ENCODE measurements around the gene ERICH6.

Gene ERICH6

GRCh38 chr3:150666167-150666566, 37.6 kb downstream of the ERICH6 start (continued):
- TF ChIP-seq EGR2 (tag by site-specific recombination; IDR thresholded peaks at IDR 0.05; ENCODE audit: low read depth) (no peak), YY2 (tag by site-specific recombination; IDR thresholded peaks at IDR 0.05) (no peak), ZNF19 (tag by site-specific recombination; IDR thresholded peaks at IDR 0.05; ENCODE audit: low read depth) (no peak), ZBTB26 (tag by site-specific recombination; optimal IDR thresholded peaks at IDR 0.05) (no peak), ZNF558 (tag by site-specific recombination; IDR thresholded peaks at IDR 0.05) (no peak)

- POLR2A ChIA-PET, result no interaction called here
- Histone ChIP-seq H3K9me3 (ENCODE audit: control insufficient read depth, insufficient read depth, low read depth, low read length) (no peaks in the 10 kb centered on the region), H3K4me1 (ENCODE audit: control insufficient read depth, insufficient read depth, low read length) (no peaks in the 10 kb centered on the region), H3K36me3 (ENCODE audit: control insufficient read depth in 2 of 2, insufficient read depth in 1 of 2, low read length in 2 of 2) (no peaks in the 10 kb centered on the region), H3K27ac (ENCODE audit: extremely low read depth, low read depth, low read length) (no peak overlapping the region), H3K4me3 (ENCODE audit: low read depth, low read length) (no peak overlapping the region)
- CTCF ChIA-PET, result no interaction called here
- TF ChIP-seq PATZ1 (tag by site-specific recombination; IDR thresholded peaks at IDR 0.05) (no peak), ZNF660 (tag by site-specific recombination; IDR thresholded peaks at IDR 0.05) (no peak)
Observed at GRCh38 chr3:150663461-150663860, 40.3 kb downstream of the ERICH6 start.

- ChIA-PET CTCF (no interaction called here), POLR2A (no interaction called here)
- Histone ChIP-seq H3K9me3 (ENCODE audit: control insufficient read depth, insufficient read depth, low read depth, low read length) (no peaks in the 10 kb centered on the region), H3K36me3 (ENCODE audit: control insufficient read depth in 2 of 2, insufficient read depth in 1 of 2, low read length in 2 of 2) (no peaks in the 10 kb centered on the region), H3K4me3 (ENCODE audit: low read depth, low read length) (no peak overlapping the region), H3K27ac (ENCODE audit: extremely low read depth, low read depth, low read length) (no peak overlapping the region), H3K4me1 (ENCODE audit: control insufficient read depth, insufficient read depth, low read length) (no peaks in the 10 kb centered on the region)
- TF ChIP-seq BCL6B (tag by site-specific recombination; IDR thresholded peaks at IDR 0.05), result no peak
- no peak for TF ChIP-seq OVOL3 (tag by site-specific recombination; IDR thresholded peaks at IDR 0.05)
- no peak for TF ChIP-seq TSHZ1 (tag by site-specific recombination; IDR thresholded peaks at IDR 0.05; ENCODE audit: borderline replicate concordance)
- no peak for TF ChIP-seq ZNF623 (tag by site-specific recombination; IDR thresholded peaks at IDR 0.05)
- TF ChIP-seq ZNF670 (tag by site-specific recombination; IDR thresholded peaks at IDR 0.05; ENCODE audit: low read depth), result no peak
- TF ChIP-seq ZNF341 (tag by site-specific recombination; IDR thresholded peaks at IDR 0.05; ENCODE audit: low read depth), result no peak
- no peak for TF ChIP-seq ZNF398 (tag by site-specific recombination; IDR thresholded peaks at IDR 0.05)
- TF ChIP-seq ZNF23 (tag by site-specific recombination; IDR thresholded peaks at IDR 0.05; ENCODE audit: borderline replicate concordance), result no peak
- TF ChIP-seq ZBTB17 (tag by site-specific recombination; IDR thresholded peaks at IDR 0.05), result no peak
- no peak for TF ChIP-seq ZNF660 (tag by site-specific recombination; IDR thresholded peaks at IDR 0.05)
- no peak for TF ChIP-seq MEIS1 (CRISPR knock-in tag; IDR thresholded peaks at IDR 0.05; ENCODE audit: borderline replicate concordance)
- TF ChIP-seq ZNF37A (tag by site-specific recombination; IDR thresholded peaks at IDR 0.05), result no peak
- no peak for TF ChIP-seq ZSCAN16 (tag by site-specific recombination; IDR thresholded peaks at IDR 0.05)
- TF ChIP-seq ZNF248 (tag by site-specific recombination; IDR thresholded peaks at IDR 0.05), result no peak
- no peak for TF ChIP-seq ZNF132 (tag by site-specific recombination; IDR thresholded peaks at IDR 0.05; ENCODE audit: borderline replicate concordance)
Observed at GRCh38 chr3:150662410-150663200, 41.1 kb downstream of the ERICH6 start.
